GM20431 (cell line): ENCODE measurements around the gene ZNF488.

Experiments
- in situ Hi-C: fragments of 300-500 bp; cut with MseI, MboI; formaldehyde crosslinking; loops from one replicate; pipeline ENCODE4 v1.15.0; 2020; ENCODE audit warnings: low sequenced_read_pairs; ENCODE audit not compliant: unreplicated experiment

Gene ZNF488

DNA sequence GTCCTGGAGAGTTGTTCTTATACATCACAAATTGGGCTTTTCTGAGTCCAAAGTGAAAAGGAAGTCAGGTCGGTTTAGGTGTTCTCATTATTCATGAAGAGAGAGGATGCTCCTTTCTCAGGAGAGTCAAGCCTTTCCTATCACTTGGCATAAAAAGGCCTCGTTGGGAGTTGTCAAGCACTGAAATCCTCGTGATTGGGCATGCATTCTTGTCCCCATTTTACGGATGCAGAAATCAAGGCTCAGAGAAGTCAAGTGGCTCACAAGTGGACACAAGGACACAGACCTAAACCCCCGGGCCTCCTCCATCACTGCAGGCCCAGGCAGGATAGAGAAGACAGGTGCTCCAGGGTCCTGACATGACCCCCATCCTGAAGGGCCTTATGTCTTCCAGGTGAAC is 27.4 kb downstream of the ZNF488 start:
- in situ Hi-C loops, result no loop called here

DNA sequence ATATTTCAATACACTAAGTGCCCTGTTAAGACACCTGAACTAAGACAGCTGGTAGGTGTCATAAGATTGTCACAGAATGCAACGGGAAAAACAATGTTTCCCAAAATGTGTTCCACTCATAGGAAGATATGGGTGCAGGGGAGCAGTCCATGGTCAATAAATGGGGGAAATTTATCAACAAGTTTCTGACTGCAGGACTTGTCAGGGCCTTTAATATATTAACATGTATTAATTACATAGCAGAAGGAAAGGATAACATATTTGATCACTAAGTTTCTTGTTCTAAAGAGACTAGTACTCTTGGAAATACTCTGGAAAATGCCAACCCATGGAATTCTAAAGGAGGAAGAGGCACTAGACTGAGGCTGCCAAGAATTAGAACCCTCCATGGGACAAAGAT is 29.2 kb downstream of the ZNF488 start:
- in situ Hi-C loops, result no loop called here

- in situ Hi-C loops, result no loop called here
Observed at GRCh38 chr10:47354165-47354564, 29.9 kb downstream of the ZNF488 start.

GRCh38 chr10:47353351-47353750 is 30.7 kb downstream of the ZNF488 start:
- in situ Hi-C loops, result no loop called here

GRCh38 chr10:47351899-47352815 is 31.9 kb downstream of the ZNF488 start:
- in situ Hi-C loops, result no loop called here

GRCh38 chr10:47350671-47351640 is 33.1 kb downstream of the ZNF488 start:
- in situ Hi-C loops, result no loop called here

DNA sequence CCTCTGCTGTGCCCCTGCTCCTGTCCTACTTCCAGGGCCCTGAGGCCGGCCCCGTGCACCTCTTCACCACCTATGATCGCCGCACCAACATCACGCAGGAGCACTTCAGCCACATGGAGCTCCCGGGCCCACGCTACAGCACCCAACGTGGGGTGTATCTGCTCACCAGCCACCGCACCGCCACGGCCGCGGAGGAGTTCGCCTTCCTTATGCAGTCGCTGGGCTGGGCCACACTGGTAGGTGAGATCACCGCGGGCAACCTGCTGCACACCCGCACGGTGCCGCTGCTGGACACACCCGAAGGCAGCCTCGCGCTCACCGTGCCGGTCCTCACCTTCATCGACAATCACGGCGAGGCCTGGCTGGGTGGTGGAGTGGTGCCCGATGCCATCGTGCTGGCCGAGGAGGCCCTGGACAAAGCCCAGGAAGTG is 34.1 kb downstream of the ZNF488 start:
- in situ Hi-C loops, result no loop called here

DNA sequence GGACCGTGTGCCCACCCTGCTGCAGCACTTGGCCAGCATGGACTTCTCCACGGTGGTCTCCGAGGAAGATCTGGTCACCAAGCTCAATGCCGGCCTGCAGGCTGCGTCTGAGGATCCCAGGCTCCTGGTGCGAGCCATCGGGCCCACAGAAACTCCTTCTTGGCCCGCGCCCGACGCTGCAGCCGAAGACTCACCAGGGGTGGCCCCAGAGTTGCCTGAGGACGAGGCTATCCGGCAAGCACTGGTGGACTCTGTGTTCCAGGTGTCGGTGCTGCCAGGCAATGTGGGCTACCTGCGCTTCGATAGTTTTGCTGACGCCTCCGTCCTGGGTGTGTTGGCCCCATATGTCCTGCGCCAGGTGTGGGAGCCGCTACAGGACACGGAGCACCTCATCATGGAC is 34.6 kb downstream of the ZNF488 start:
- in situ Hi-C loops, result no loop called here

- in situ Hi-C loops, result no loop called here
Observed at GRCh38 chr10:47348661-47349470, 35.2 kb downstream of the ZNF488 start.

DNA sequence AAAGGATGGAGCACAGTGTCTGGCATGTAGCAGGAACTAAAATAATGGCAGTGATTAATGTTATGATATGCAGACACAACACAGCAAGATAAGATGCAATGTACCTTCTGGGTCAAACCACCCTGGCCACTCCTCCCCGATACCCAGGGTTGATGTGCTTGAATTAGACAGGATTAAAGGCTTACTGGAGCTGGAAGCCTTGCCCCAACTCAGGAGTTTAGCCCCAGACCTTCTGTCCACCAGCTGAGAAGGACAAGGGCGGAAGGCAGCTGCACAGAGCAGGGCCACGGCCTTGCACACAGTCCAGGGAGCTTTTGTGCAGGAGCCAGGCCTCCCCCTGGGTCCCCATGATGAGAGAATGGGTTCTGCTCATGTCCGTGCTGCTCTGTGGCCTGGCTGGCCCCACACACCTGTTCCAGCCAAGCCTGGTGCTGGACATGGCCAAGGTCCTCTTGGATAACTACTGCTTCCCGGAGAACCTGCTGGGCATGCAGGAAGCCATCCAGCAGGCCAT is 35.9 kb downstream of the ZNF488 start, which contains the start of gene RBP3:
TSS of gene RBP3 (plus strand) at position 226 of the 514 bp plus-strand sequence. CDS start at position 348, 122 bp downstream.
- in situ Hi-C loops, result no loop called here

DNA sequence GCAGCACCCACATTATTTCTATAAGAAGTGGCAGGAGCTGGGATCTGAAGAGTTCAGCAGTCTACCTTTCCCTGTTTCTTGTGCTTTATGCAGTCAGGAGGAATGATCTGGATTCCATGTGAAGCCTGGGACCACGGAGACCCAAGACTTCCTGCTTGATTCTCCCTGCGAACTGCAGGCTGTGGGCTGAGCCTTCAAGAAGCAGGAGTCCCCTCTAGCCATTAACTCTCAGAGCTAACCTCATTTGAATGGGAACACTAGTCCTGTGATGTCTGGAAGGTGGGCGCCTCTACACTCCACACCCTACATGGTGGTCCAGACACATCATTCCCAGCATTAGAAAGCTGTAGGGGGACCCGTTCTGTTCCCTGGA is 36.8 kb downstream of the ZNF488 start:
- in situ Hi-C loops, result no loop called here

DNA sequence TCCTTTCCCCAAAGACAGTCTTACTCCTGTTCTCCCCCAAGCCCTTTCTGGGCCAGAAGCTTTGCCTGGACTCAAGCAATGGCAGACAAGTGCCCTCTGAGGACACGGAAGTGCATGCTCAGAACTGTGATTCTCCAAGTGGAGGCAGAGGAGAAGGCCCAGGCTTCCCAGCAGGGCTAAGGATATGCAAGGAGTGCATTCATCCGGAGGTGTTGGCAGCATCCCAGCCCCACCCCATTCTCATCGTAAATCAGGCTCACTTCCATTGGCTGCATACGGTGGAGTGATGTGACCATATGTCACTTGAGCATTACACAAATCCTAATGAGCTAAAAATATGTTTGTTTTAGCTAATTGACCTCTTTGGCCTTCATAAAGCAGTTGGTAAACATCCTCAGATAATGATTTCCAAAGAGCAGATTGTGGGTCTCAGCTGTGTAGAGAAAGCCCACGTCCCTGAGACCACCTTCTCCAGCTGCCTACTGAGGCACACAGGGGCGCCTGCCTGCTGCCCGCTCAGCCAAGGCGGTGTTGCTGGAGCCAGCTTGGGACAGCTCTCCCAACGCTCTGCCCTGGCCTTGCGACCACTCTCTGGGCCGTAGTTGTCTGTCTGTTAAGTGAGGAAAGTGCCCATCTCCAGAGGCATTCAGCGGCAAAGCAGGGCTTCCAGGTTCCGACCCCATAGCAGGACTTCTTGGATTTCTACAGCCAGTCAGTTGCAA is 37.4 kb downstream of the ZNF488 start:
- in situ Hi-C loops, result no loop called here

GRCh38 chr10:47344996-47345870 is 38.9 kb downstream of the ZNF488 start:
- in situ Hi-C loops, result no loop called here

DNA sequence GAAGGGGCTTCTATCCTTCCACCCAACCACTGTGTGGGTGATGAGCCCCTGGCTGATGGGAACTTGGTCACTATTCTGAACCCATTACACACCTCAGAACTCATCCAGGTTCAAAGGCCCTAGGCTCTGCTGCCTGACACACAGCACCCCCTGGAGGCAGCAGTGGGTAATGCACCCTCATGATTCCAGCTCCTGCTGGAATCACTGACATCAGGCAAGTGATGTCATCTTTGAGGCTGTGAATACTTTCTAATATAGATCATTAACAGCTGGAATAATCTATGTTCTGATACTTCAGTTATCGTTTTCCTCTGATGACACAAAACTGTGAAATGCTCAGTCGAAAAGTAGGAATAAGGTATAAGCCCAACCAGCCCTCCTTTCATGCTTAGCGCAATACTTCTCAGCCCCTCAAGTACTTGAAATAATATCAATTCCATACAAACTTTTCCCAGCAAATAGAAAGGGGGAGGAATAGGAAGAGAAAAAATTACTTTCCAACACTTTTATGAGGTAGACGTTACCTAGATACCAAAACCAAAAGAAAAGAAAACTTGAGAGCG is 43.4 kb downstream of the ZNF488 start:
- in situ Hi-C loops, result no loop called here

DNA sequence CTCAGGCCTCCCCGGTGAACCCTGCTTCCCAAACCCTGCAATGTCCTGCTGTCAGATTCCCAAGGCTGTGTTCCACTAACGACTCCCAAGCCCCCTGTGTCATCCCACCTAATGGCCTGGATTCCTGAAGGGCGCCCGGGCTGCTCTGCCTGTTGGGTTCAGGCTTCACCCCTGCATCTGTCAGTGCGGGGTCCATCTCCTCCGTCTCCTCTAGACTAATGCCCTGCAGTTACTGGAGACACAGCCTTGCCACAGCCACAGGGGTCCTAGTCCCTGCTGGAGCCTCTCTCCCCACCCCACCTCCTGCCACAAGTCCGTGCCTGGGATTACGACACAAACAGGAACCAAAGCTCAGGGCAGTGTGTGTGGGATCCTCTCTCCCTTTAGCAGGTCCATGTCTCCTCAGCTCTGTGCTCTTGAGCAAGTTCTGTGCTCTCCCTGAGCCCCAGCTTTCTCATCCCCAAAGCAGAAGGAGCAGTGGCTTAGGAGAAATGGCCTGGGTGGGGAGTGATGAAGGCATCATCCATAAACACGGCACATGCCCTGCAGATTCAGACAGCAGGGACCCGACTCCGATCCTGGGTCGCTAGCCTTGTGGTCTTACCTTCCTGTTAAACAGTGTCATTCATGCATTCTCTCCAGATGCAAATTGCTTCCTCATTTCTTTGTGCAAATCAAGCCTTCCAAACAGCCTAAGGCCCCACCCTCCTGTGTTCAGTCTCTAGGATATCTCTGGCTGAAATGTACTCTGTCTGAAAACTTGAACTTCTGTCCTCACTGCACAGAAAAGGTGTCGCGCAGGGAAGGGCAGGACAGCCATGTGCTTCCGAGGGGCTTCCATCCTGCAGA is 44.1 kb downstream of the ZNF488 start:
- in situ Hi-C loops, result no loop called here

DNA sequence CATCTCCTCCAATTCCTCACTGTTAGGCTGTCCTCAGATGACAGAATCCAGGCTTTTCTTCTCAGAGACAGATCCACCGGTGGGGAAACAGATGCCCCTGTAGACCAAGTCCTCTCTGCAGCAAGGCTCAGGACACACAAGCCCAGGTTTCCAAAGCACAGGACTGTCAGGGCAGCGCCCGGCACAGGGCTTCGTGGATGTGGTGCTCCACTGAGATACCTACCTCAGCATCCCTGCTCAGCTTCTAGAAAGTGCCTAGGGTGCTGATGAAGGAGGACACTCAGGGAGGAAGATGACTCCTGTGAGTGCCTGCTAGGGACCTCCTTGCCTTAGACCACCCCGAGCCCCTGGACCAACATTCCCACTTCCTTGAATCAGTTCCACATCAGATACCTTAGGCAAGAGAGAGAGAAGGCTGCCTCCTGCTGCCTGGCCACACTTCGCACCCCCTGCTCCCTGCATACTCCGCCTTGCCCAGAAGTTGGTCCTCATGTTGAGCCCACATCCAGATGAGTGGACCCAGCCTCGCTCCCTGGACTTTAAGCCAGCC is 44.8 kb downstream of the ZNF488 start:
- in situ Hi-C loops, result no loop called here

- in situ Hi-C loops, result no loop called here
Observed at GRCh38 chr10:47337310-47337709, 46.8 kb downstream of the ZNF488 start.
